ENCODE results near the gene INPP5D. TPM values are rescaled to one million over a fixed set of nuclear protein-coding genes. Genes with fewer than 3 reads are reported as not detected.

INPP5D gene
- total and polyA plus RNA-seq, 2 of the 8 experiments (the other 6 are each of a cell fraction or from before 2014, with no cell fraction given): 4.5 to 7.1 TPM

- no peak for TF ChIP-seq TCF12 (IDR thresholded peaks at IDR 0.05; ENCODE audit: low read depth, low read length)
- TF ChIP-seq SP1 (IDR thresholded peaks at IDR 0.05; ENCODE audit: low read depth, low read length): no peak
- TF ChIP-seq, protein P1, sequence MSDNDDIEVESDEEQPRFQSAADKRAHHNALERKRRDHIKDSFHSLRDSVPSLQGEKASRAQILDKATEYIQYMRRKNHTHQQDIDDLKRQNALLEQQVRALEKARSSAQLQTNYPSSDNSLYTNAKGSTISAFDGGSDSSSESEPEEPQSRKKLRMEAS (IDR thresholded peaks at IDR 0.05): peak; percentile 63
- TF ChIP-seq BRCA1 (IDR thresholded peaks at IDR 0.05; ENCODE audit: low read depth, low read length): no peak
- peak; percentile 83 for TF ChIP-seq PHF8 (conservative IDR thresholded peaks at IDR 0.05; ENCODE audit: low read depth, low read length)
- TF ChIP-seq JUN (IDR thresholded peaks at IDR 0.05; ENCODE audit: low read depth, low read length): no peak
- peak; percentile 72 for TF ChIP-seq TAF7 (optimal IDR thresholded peaks at IDR 0.05; ENCODE audit: borderline replicate concordance, low read depth, low read length)
- peak; percentile 13; the same call in 1 of the 2 replicates for TF ChIP-seq YY1 (IDR thresholded peaks at IDR 0.05; ENCODE audit: low read depth, low read length)
- TF ChIP-seq, protein P2, sequence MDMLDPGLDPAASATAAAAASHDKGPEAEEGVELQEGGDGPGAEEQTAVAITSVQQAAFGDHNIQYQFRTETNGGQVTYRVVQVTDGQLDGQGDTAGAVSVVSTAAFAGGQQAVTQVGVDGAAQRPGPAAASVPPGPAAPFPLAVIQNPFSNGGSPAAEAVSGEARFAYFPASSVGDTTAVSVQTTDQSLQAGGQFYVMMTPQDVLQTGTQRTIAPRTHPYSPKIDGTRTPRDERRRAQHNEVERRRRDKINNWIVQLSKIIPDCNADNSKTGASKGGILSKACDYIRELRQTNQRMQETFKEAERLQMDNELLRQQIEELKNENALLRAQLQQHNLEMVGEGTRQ (IDR thresholded peaks at IDR 0.05; ENCODE audit: low read length): no peak
- TF ChIP-seq RAD21 (IDR thresholded peaks at IDR 0.05 in 1 of 2, conservative IDR thresholded peaks at IDR 0.05 in 1 of 2; ENCODE audit: low read depth in 2 of 2, low read length in 2 of 2): peak; percentile 99
- no peak for TF ChIP-seq ZNF274 (IDR thresholded peaks at IDR 0.05; ENCODE audit: borderline replicate concordance, extremely low read depth, low read length)
- peak in 1 of 2 experiments; percentile 91; a peak in 2 of 4 replicates for TF ChIP-seq SIN3A (conservative IDR thresholded peaks at IDR 0.05 in 1 of 2, IDR thresholded peaks at IDR 0.05 in 1 of 2; ENCODE audit: low read depth in 1 of 2, low read length in 2 of 2)
Observed at GRCh38 chr2:233251306-233252116, 191.4 kb downstream of the INPP5D start, which contains the start of gene ATG16L1 (continued).

All from H1 (cell line).